ENCODE data around the gene ANKH. TPM values are rescaled to one million over a fixed set of nuclear protein-coding genes. Genes with fewer than 3 reads are reported as not detected.

Gene ANKH
- total and polyA plus RNA-seq, 10 donors = 9.0 to 87.3 (median 46.7) TPM

GRCh38 chr5:14737291-14737690 lies 134.3 kb downstream of the ANKH start:
- 94 to 98% (median 96%) methylated on average over 7 to 10 of the region's 10 CpGs for WGBS, 5 donors
- no peak overlapping the region for H3K27ac ChIP-seq
- DNase-seq = no peak
- H3K27me3 ChIP-seq (replicated peaks in 1 of 7) = no peaks in the 10 kb centered on the region
- TF ChIP-seq POLR2A (IDR thresholded peaks at IDR 0.05) = no peak
- TF ChIP-seq CTCF (IDR thresholded peaks at IDR 0.05 in 8 of 11, conservative IDR thresholded peaks at IDR 0.05 in 3 of 11) = no peak
- no peak for TF ChIP-seq POLR2AphosphoS5 (IDR thresholded peaks at IDR 0.05)
- intact Hi-C loops (cut with DNase I; ENCODE audit: low total_unique reads) = no loop called here
- H3K4me1 ChIP-seq = no peaks in the 10 kb centered on the region
- H3K4me3 ChIP-seq = no peak overlapping the region
- H3K9me3 ChIP-seq = no peaks in the 10 kb centered on the region
- H3K36me3 ChIP-seq = peaks cover 0 to 92% (median 19%) of the 10 kb centered on the region in 6 donors

GRCh38 chr5:14735944-14736343 lies 135.6 kb downstream of the ANKH start:
- H3K27me3 ChIP-seq (replicated peaks in 1 of 7) = no peaks in the 10 kb centered on the region
- peaks cover 0 to 89% (median 11%) of the 10 kb centered on the region in 6 donors for H3K36me3 ChIP-seq
- WGBS, 5 donors = 57 to 86% (median 70%) methylated on average over 4 of the region's 4 CpGs
- no peak overlapping the region for H3K4me3 ChIP-seq
- TF ChIP-seq CTCF (IDR thresholded peaks at IDR 0.05 in 8 of 11, conservative IDR thresholded peaks at IDR 0.05 in 3 of 11) (no peak), POLR2AphosphoS5 (IDR thresholded peaks at IDR 0.05) (no peak), POLR2A (IDR thresholded peaks at IDR 0.05) (no peak)
- intact Hi-C loops (cut with DNase I; ENCODE audit: low total_unique reads) = no loop called here
- H3K4me1 ChIP-seq = no peaks in the 10 kb centered on the region
- H3K9me3 ChIP-seq = no peaks in the 10 kb centered on the region
- no peak overlapping the region for H3K27ac ChIP-seq
- no peak for DNase-seq

GRCh38 chr5:14734396-14734795 lies 137.2 kb downstream of the ANKH start:
- intact Hi-C loops (cut with DNase I; ENCODE audit: low total_unique reads) = no loop called here
- H3K4me3 ChIP-seq = no peak overlapping the region
- DNase-seq = no peak
- H3K9me3 ChIP-seq = no peaks in the 10 kb centered on the region
- H3K36me3 ChIP-seq = peaks cover 0 to 87% (median 2%) of the 10 kb centered on the region in 6 donors
- H3K4me1 ChIP-seq = no peaks in the 10 kb centered on the region
- TF ChIP-seq POLR2A (IDR thresholded peaks at IDR 0.05) (no peak), POLR2AphosphoS5 (IDR thresholded peaks at IDR 0.05) (no peak), CTCF (IDR thresholded peaks at IDR 0.05 in 8 of 11, conservative IDR thresholded peaks at IDR 0.05 in 3 of 11) (no peak)
- no peak overlapping the region for H3K27ac ChIP-seq
- WGBS, 5 donors = 88 to 94% (median 90%) methylated on average over 13 of the region's 13 CpGs
- no peaks in the 10 kb centered on the region for H3K27me3 ChIP-seq (replicated peaks in 1 of 7)

- Histone ChIP-seq H3K27ac (no peak overlapping the region), H3K4me1 (no peaks in the 10 kb centered on the region), H3K36me3 (peaks cover 0 to 81% (median 2%) of the 10 kb centered on the region in 6 donors), H3K27me3 (replicated peaks in 1 of 7) (no peaks in the 10 kb centered on the region), H3K4me3 (no peak overlapping the region), H3K9me3 (no peaks in the 10 kb centered on the region)
- DNase-seq = no peak
- TF ChIP-seq CTCF (IDR thresholded peaks at IDR 0.05 in 8 of 11, conservative IDR thresholded peaks at IDR 0.05 in 3 of 11) (no peak), POLR2A (IDR thresholded peaks at IDR 0.05) (no peak), POLR2AphosphoS5 (IDR thresholded peaks at IDR 0.05) (no peak)
- intact Hi-C loops (cut with DNase I; ENCODE audit: low total_unique reads) = no loop called here
- WGBS, 5 donors = 96 to 99% (median 97%) methylated on average over 16 of the region's 16 CpGs
These were observed 137.9 kb downstream of the ANKH start for GRCh38 chr5:14733661-14734060.
